ENCODE measurements around the gene SRCIN1. TPM values are rescaled to one million over a fixed set of nuclear protein-coding genes. Genes with fewer than 3 reads are reported as not detected.

The SRCIN1 gene
- total RNA-seq, 1 donor from 2014 or later, result 1.4 TPM

Other genes starting within 250 kb of the SRCIN1 start
- 67.5 TPM for gene ARHGAP23, start 177.5 kb downstream of the SRCIN1 start, total RNA-seq
- gene EPOP, start 69.0 kb upstream of the SRCIN1 start, total RNA-seq, result 0.51 TPM
- 71.1 TPM for gene MLLT6, start 99.3 kb upstream of the SRCIN1 start, total RNA-seq
- gene CISD3, start 124.4 kb upstream of the SRCIN1 start, total RNA-seq, result 84.7 TPM
- 24.4 TPM for gene PCGF2, start 142.4 kb upstream of the SRCIN1 start, total RNA-seq
- 175 TPM for gene PSMB3, start 146.8 kb upstream of the SRCIN1 start, total RNA-seq
- 49.7 TPM for gene PIP4K2B, start 193.6 kb upstream of the SRCIN1 start, total RNA-seq
- gene CWC25, start 219.4 kb upstream of the SRCIN1 start, total RNA-seq, result 9.4 TPM
- 897 TPM for gene RPL23, start 247.8 kb upstream of the SRCIN1 start, total RNA-seq

Measured in Right ventricle myocardium inferior (tissue), 1 donor.